ENCODE data around the gene ETNK1. TPM values are rescaled to one million over a fixed set of nuclear protein-coding genes. Genes with fewer than 3 reads are reported as not detected.

ETNK1 gene
- total and polyA plus RNA-seq, 2 experiments from 2014 or later, result 19.0 to 58.5 TPM

GRCh38 chr12:22719745-22720144 is 94.8 kb downstream of the ETNK1 start:
- Histone ChIP-seq H3K9me3 (ENCODE audit: low read depth) (no peaks in the 10 kb centered on the region), H3K27me3 (no peaks in the 10 kb centered on the region), H3K27ac (no peak overlapping the region), H4K20me1 (ENCODE audit: insufficient read depth, poor library complexity, severe bottlenecking) (no peaks in the 10 kb centered on the region), H3K4me1 (ENCODE audit: insufficient read depth) (no peaks in the 10 kb centered on the region), H3K9me2 (replicated peaks; ENCODE audit: insufficient read depth) (no peaks in the 10 kb centered on the region), H3K79me2 (no peaks in the 10 kb centered on the region), H3K36me3 (replicated peaks; ENCODE audit: insufficient read depth, low read depth) (no peaks in the 10 kb centered on the region), H2AFZ (no peak overlapping the region), H3K4me2 (no peak overlapping the region), H3K4me3 (no peak overlapping the region)
- DNase-seq (ENCODE audit: low spot score), result no peak
- TF ChIP-seq CTCF (IDR thresholded peaks at IDR 0.05; ENCODE audit: poor library complexity) (no peak), EZH2phosphoT487 (IDR thresholded peaks at IDR 0.05; ENCODE audit: low read depth, severe bottlenecking, unreplicated experiment) (no peak), EZH2 (IDR thresholded peaks at IDR 0.05; ENCODE audit: borderline replicate concordance) (no peak)
- WGBS (ENCODE audit: low lambda C conversion rate, missing lambda C conversion rate), result 90% methylated on average over 4 of the region's 4 CpGs

- H3K36me3 ChIP-seq (replicated peaks; ENCODE audit: insufficient read depth, low read depth), result no peaks in the 10 kb centered on the region
- TF ChIP-seq EZH2phosphoT487 (IDR thresholded peaks at IDR 0.05; ENCODE audit: low read depth, severe bottlenecking, unreplicated experiment), result no peak
- no peak for TF ChIP-seq EZH2 (IDR thresholded peaks at IDR 0.05; ENCODE audit: borderline replicate concordance)
- TF ChIP-seq CTCF (IDR thresholded peaks at IDR 0.05; ENCODE audit: poor library complexity), result no peak
- no peaks in the 10 kb centered on the region for H3K9me3 ChIP-seq (ENCODE audit: low read depth)
- no peak overlapping the region for H2AFZ ChIP-seq
- no peak overlapping the region for H3K27ac ChIP-seq
- H3K79me2 ChIP-seq, result no peaks in the 10 kb centered on the region
- 74% methylated on average over 2 of the region's 2 CpGs for WGBS (ENCODE audit: low lambda C conversion rate, missing lambda C conversion rate)
- H3K4me2 ChIP-seq, result no peak overlapping the region
- no peaks in the 10 kb centered on the region for H3K27me3 ChIP-seq
- no peak for DNase-seq (ENCODE audit: low spot score)
- H3K9me2 ChIP-seq (replicated peaks; ENCODE audit: insufficient read depth), result no peaks in the 10 kb centered on the region
- H3K4me3 ChIP-seq, result no peak overlapping the region
- H4K20me1 ChIP-seq (ENCODE audit: insufficient read depth, poor library complexity, severe bottlenecking), result no peaks in the 10 kb centered on the region
- no peaks in the 10 kb centered on the region for H3K4me1 ChIP-seq (ENCODE audit: insufficient read depth)
These were observed 97.1 kb downstream of the ETNK1 start for GRCh38 chr12:22722081-22722480.

GRCh38 chr12:22722779-22723178 is 97.8 kb downstream of the ETNK1 start:
- TF ChIP-seq CTCF (IDR thresholded peaks at IDR 0.05; ENCODE audit: poor library complexity) (no peak), EZH2phosphoT487 (IDR thresholded peaks at IDR 0.05; ENCODE audit: low read depth, severe bottlenecking, unreplicated experiment) (no peak), EZH2 (IDR thresholded peaks at IDR 0.05; ENCODE audit: borderline replicate concordance) (no peak)
- H3K9me2 ChIP-seq (replicated peaks; ENCODE audit: insufficient read depth), result no peaks in the 10 kb centered on the region
- WGBS (ENCODE audit: low lambda C conversion rate, missing lambda C conversion rate), result 100% methylated on average over 1 of the region's 1 CpG
- no peak overlapping the region for H3K4me2 ChIP-seq
- no peak overlapping the region for H3K4me3 ChIP-seq
- H3K36me3 ChIP-seq (replicated peaks; ENCODE audit: insufficient read depth, low read depth), result no peaks in the 10 kb centered on the region
- no peak for DNase-seq (ENCODE audit: low spot score)
- no peaks in the 10 kb centered on the region for H3K27me3 ChIP-seq
- H3K9me3 ChIP-seq (ENCODE audit: low read depth), result no peaks in the 10 kb centered on the region
- H4K20me1 ChIP-seq (ENCODE audit: insufficient read depth, poor library complexity, severe bottlenecking), result no peaks in the 10 kb centered on the region
- H3K27ac ChIP-seq, result no peak overlapping the region
- no peak overlapping the region for H2AFZ ChIP-seq
- H3K4me1 ChIP-seq (ENCODE audit: insufficient read depth), result no peaks in the 10 kb centered on the region
- H3K79me2 ChIP-seq, result no peaks in the 10 kb centered on the region

- no peaks in the 10 kb centered on the region for H4K20me1 ChIP-seq (ENCODE audit: insufficient read depth, poor library complexity, severe bottlenecking)
- no peak overlapping the region for H3K4me2 ChIP-seq
- H3K27me3 ChIP-seq, result no peaks in the 10 kb centered on the region
- H3K36me3 ChIP-seq (replicated peaks; ENCODE audit: insufficient read depth, low read depth), result no peaks in the 10 kb centered on the region
- H3K27ac ChIP-seq, result no peak overlapping the region
- no peaks in the 10 kb centered on the region for H3K79me2 ChIP-seq
- 66% methylated on average over 2 of the region's 2 CpGs for WGBS (ENCODE audit: low lambda C conversion rate, missing lambda C conversion rate)
- no peaks in the 10 kb centered on the region for H3K9me2 ChIP-seq (replicated peaks; ENCODE audit: insufficient read depth)
- peaks cover 5% of the 10 kb centered on the region for H3K4me1 ChIP-seq (ENCODE audit: insufficient read depth)
- H3K4me3 ChIP-seq, result no peak overlapping the region
- no peak overlapping the region for H2AFZ ChIP-seq
- TF ChIP-seq EZH2 (IDR thresholded peaks at IDR 0.05; ENCODE audit: borderline replicate concordance) (no peak), CTCF (IDR thresholded peaks at IDR 0.05; ENCODE audit: poor library complexity) (no peak), EZH2phosphoT487 (IDR thresholded peaks at IDR 0.05; ENCODE audit: low read depth, severe bottlenecking, unreplicated experiment) (no peak)
- H3K9me3 ChIP-seq (ENCODE audit: low read depth), result no peaks in the 10 kb centered on the region
- no peak for DNase-seq (ENCODE audit: low spot score)
These were observed 104.0 kb downstream of the ETNK1 start for GRCh38 chr12:22728987-22729386.
